GM21447 (cell line): Measurements from ENCODE around the gene KRTAP5-10.
"Not testable (repeated sequence)": the region's sequence is repeated elsewhere in the genome, so short reads cannot be mapped to it uniquely, and the experiment has no call there.

ENCODE experiments used
- ATAC-seq: cut with Tn5 transposase; IDR thresholded peaks from one replicate; pipeline ENCODE4 v1.9.1; 2021; ENCODE audit not compliant: unreplicated experiment

Gene KRTAP5-10

GRCh38 chr11:71542382-71542781 is 23.0 kb upstream of the KRTAP5-10 start:
- ATAC-seq = no peak

GRCh38 chr11:71542879-71543777 is 22.2 kb upstream of the KRTAP5-10 start:
- ATAC-seq = no peak

DNA sequence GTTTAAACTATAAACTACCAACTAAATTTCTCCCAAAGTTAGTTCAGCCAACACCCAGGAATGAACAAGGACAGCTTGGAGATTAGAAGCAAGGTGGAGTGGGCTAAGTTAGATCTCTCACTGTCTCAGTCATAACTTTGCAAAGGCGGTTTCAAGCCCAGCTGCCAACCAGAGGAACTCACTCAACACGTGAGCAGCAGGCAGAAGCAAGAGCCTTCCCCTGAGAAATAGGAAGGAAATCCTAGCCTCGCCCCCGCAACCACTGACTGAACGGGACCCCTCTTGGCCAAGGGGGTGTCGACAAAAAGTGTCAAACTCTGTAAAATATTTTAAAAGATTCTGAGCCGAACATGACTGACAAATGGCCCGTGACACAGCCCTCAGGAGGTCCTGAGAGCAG is 21.5 kb upstream of the KRTAP5-10 start:
- ATAC-seq = no peak

DNA sequence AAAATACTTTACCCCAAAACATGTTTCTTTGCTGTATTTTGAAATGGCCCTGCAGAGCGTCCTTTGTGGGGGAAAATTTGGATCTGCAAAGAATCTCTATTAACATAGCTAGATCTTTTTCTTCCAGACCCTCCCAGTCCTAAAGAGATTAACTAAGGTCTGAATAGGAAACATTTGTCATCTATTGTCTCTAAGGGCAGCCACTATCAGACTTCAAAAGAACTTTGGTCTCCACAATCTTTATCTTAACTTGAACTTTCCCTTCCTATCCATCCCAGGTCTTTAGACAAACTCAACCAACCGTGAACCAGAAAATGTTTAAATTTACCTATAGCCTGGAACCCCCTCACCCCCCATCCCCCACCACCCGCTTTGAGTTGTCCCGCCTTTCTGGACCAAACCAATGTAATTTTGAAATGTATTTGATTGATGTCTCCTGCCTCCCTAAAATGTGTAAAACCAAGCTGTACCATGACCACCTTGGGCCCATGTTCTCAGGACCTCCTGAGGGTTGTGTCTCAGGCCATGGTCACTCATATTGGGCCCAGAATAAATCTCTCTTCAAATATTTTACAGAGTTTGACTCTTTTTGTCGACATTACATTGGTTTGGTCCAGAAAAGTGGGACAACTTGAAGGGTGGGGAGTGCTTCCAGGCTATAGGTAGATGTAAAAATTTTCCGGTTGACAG is 20.7 kb upstream of the KRTAP5-10 start:
- ATAC-seq = no peak

DNA sequence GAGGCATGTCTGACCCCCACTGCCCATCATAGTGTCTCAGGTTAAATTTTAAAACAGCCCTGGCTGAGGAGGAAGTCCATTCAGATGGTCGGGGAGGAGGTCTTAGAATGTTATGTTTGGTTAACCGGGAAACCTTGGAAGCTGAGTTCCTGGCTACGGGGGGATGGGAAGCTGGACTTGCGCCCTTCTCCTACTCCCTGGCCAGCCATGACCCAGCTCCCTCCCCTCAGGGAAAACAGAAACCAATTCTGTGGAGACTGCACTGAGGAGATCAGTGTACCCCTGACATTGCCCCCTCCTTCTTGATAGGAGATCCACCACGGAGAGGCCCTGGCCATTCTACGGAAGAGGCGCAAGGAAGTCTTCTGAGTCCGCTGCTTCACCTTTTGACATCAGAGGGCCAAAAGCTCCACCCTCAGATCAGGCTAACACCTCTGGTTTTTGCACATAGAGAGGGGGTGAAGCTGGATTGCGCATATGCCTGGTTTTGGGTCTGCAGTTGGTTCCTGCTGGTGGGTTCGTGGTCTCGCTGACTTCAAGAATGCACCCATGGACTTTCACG is 19.9 kb upstream of the KRTAP5-10 start:
- ATAC-seq = no peak

- ATAC-seq = no peak
These were observed 17.2 kb upstream of the KRTAP5-10 start, which contains the start of gene KRTAP5-9 for GRCh38 chr11:71548120-71548519. TSS of gene KRTAP5-9 (plus strand) at chr11:71548420. CDS start at chr11:71548658, 238 bp downstream.

DNA sequence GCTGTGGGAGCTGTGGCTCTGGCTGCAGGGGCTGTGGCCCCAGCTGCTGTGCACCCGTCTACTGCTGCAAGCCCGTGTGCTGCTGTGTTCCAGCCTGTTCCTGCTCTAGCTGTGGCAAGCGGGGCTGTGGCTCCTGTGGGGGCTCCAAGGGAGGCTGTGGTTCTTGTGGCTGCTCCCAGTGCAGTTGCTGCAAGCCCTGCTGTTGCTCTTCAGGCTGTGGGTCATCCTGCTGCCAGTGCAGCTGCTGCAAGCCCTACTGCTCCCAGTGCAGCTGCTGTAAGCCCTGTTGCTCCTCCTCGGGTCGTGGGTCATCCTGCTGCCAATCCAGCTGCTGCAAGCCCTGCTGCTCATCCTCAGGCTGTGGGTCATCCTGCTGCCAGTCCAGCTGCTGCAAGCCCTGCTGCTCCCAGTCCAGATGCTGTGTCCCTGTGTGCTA is 16.6 kb upstream of the KRTAP5-10 start:
- ATAC-seq = no peak

- ATAC-seq = no peak
These were observed 13.7 kb upstream of the KRTAP5-10 start for GRCh38 chr11:71551711-71552110.

GRCh38 chr11:71554996-71555395 is 10.4 kb upstream of the KRTAP5-10 start:
- ATAC-seq = no peak

DNA sequence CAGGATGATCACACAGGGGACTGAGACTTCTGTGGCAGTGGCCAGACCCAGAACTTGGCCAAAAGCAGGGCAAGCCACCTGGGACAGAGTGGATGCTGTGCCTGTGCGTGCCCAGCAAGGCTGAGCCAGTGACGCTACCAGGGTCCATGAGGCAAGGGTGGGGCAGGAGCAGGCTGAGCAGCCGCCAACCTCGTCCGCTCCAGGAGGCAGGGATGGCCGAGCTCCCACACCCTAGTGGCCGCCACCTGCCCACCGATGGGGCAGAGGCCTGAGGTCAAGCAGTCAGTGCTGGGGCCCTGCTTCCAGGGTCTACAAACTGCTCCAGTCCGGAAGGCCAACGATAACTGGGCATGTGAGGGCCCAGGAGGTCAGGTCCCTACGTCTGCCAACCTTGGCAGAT is 9.9 kb upstream of the KRTAP5-10 start:
- ATAC-seq = no peak

- ATAC-seq = no peak
These were observed 9.3 kb upstream of the KRTAP5-10 start for GRCh38 chr11:71556018-71556417.

- no peak for ATAC-seq
These were observed 8.1 kb upstream of the KRTAP5-10 start for GRCh38 chr11:71557257-71557656.

DNA sequence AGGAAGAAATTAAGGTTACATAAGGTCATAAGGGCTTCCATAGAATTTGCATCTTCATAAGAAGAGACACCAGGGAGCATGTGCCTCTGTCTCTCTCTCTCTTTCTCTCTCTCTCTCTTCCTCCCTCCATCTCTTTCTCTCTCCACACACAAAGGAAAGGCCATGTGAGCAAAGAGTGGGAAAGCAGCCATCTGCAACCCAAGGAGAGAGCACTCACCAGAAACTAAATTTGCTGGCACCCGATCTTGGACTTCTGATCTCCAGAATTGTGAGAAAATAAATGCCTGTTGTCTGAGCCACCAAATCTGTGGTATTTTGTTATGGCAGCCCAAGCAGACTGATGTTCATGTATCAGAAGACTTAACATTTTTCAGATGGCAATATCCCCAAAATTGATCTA is 6.4 kb upstream of the KRTAP5-10 start:
- no peak for ATAC-seq

- ATAC-seq = no peak
These were observed 3.2 kb upstream of the KRTAP5-10 start for GRCh38 chr11:71562120-71562519.

GRCh38 chr11:71563406-71563805 is 2.0 kb upstream of the KRTAP5-10 start:
- ATAC-seq = no peak

GRCh38 chr11:71564430-71564829 is 933 bp upstream of the KRTAP5-10 start:
- ATAC-seq = no peak

GRCh38 chr11:71566081-71566620 is 788 bp downstream of the KRTAP5-10 start:
- no peak for ATAC-seq

GRCh38 chr11:71566626-71567599 is 1.6 kb downstream of the KRTAP5-10 start:
- ATAC-seq = not testable (repeated sequence)

DNA sequence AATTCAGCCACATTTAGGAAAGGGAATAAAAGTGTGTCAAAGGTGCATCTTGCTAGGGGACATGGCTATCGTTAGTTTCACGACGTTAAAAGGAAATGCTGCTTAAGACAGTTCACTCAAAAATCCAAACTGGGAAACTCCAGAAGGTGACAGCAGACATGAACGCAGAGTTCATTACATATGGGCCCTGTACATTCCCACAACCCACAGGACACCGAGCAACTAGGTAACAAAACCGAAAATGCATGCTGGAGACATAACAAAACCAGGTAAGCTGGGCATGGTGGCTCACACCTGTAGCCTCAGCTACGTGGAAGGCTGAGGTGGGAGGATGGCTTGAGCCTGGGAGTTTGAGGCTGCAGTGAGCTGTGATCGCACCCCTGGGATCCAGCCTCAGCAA is 2.3 kb downstream of the KRTAP5-10 start:
- ATAC-seq = not testable (repeated sequence)

- ATAC-seq = no peak
These were observed 3.5 kb downstream of the KRTAP5-10 start for GRCh38 chr11:71568704-71569349.
